AG08395 (cell line): ENCODE results near the gene EBF3.

Experiments used
- DNase-seq: peaks from one replicate; pipeline ENCODE4 v3.0.0; 2012; ENCODE audit warnings: mixed read lengths, low spot score

EBF3 gene

GRCh38 chr10:129836253-129836652, 127.8 kb downstream of the EBF3 start:
- no peak for DNase-seq

- no peak for DNase-seq
Observed at GRCh38 chr10:129833994-129834739, 129.9 kb downstream of the EBF3 start.

- DNase-seq: no peak
Observed at GRCh38 chr10:129833468-129833950, 130.6 kb downstream of the EBF3 start.

DNA sequence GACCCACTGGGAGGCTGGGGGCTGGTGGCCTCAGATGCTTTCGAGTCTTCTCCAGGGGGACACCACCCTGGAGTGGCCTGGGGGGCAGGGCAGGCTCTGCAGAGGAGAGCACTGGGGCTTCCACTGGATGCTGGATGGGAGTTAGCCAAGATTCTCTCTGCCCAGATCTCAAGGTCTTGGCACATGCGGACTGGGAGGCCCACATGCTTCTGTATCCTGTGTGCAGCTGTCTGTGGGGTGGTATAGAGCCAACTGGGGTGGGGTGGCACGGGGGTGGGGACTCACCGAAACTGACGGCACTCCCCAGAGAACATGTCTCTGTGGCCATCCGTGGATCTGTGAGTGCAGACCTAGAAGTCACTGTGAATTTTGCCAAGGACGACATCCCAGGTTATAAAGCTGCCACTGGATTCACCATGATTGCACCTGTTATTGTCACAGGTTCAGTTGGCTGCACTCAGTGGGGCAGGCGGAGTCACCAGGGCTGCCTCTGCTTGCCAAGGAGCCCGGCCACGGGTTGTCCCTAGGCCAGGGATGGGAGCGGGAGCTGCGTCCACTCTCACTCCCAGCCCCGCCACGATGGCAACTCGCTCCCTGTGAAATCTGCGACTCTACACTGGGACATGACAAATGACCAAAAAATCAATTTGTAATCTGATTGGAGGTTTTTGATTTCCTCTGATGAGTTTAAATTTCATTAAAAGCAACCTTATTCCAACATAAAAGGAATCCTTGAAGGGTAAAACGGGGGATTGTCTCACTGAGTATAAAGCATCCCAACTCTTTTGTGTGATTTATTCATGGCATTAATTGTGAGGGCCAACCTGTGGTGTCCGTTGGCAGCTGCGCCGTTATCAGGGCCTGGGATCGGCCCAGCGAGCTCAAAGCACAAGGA, 131.3 kb downstream of the EBF3 start:
- DNase-seq: no peak

GRCh38 chr10:129831150-129831549, 132.9 kb downstream of the EBF3 start:
- no peak for DNase-seq

- no peak for DNase-seq
Observed at GRCh38 chr10:129825826-129826225, 138.2 kb downstream of the EBF3 start.

- no peak for DNase-seq
Observed at GRCh38 chr10:129825221-129825620, 138.9 kb downstream of the EBF3 start.

GRCh38 chr10:129820451-129820850, 143.6 kb downstream of the EBF3 start:
- DNase-seq: no peak

- DNase-seq: no peak
Observed at GRCh38 chr10:129816656-129817045, 147.4 kb downstream of the EBF3 start.

DNA sequence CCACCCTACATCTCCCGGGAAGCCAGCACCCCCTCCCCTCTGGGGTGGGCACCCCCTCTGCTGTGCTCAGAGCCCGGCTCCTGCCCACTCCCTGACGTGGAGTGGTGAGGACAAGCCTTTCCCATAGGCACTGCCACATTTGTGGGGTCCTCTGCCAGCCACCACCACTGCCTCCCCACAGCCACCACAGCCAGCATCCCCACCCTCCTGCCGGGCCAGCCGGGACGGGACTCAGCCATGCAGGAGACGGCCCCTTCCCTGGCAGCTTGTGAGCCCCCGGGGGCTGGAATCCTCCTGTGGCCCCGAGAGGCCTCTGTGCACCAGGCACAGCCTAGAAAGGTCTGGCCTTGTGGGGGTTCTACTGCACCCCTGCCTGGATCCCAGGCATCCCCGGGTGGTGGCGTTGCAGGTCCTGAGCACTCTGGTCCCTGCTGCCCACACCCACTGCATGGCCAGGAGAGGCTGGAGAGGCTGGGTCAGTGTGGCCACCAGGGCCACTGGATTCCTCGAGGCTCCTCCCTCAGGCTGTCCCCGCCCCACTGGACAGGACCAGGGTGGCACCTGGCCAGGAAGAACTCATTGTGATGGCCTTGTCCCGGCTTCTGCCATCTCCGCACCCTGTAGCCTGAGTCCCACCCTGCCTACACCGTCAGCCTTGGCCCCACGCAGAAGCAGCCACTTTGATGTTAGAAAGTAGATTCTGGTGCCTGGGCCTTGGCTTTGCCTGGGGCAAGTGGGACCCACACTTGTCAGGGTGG, 148.0 kb downstream of the EBF3 start:
- no peak for DNase-seq

- DNase-seq: no peak
Observed at GRCh38 chr10:129814681-129815646, 149.1 kb downstream of the EBF3 start.

DNA sequence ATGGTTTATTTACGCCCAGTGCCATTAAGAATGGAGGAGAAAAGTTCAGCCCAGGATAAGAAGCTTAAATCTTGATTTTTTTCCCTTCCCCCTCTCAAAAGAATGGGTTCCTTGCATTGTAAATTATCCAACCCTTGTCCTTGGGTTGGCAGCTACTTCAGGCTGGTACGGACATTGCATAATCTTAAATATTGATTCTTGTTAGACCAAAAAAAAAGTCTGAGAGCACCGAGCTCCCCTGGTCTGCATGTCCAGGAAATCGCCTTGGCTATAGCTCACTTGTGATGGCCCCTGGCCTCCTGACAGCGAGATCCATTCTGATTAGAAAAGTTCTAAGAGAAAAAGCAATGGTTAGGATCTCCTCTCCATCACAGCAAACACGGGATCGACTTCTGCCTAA, 151.7 kb downstream of the EBF3 start:
- no peak for DNase-seq

GRCh38 chr10:129811208-129811607, 152.9 kb downstream of the EBF3 start:
- no peak for DNase-seq

DNA sequence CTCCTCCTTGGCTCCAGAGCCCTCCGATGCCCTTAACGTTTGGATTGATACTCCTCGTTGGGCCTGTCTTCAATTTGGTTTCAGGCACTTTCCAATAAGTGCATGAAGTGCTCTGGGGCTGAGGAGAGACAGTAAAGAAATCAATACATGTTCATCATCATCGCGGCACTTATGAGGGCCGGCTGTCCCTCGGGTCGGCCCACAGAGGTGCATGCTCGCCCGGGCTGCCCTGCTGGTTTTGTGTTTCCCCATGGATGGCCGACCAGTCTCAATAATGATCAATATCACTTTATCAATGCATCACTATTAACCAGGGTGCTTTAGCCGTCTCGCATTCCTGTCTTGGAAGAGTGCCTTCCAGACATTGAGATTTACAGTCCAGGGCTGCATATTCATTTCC, 154.2 kb downstream of the EBF3 start:
- no peak for DNase-seq

- no peak for DNase-seq
Observed at GRCh38 chr10:129809431-129809830, 154.6 kb downstream of the EBF3 start.

GRCh38 chr10:129808092-129808983, 155.7 kb downstream of the EBF3 start:
- DNase-seq: no peak

DNA sequence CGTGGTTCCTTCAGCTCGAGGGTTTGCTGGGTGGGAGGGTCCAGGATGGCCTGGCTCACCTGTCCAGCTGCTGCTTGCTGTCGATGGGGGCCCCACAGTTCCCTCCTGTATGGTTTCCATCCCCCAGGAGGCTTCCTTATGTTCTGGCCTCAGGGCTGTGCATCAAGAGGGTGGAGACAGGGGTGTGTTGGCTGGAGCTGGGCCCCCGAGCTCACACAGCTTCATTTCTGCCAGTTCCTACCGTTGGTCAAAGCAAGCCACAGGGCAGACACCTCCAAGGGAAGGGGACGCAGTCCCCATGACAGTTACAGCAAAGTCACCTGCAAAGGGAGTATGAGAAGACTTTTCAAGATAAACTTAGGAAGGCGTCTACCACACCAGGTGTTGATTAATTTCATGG, 156.9 kb downstream of the EBF3 start:
- no peak for DNase-seq

GRCh38 chr10:129800796-129801340, 163.2 kb downstream of the EBF3 start:
- DNase-seq: no peak

DNA sequence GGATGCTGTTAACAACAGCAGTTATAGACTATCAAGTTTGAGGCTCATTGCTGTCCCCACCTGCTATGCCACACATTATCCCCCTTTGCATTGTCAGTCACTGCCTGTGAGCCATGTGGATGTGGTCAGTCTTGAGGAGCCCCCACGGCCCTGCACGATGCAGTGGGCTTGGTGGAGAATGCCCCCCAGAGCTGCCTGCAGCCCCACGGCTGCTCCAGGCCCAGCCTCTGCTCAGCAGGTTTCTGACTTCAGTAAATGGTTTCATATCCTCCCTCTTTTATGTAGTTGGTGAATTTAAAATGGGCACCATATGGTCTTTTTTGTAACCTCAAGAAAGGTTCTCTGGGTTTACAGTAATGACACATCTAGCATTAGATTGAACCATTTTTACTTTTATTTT, 164.1 kb downstream of the EBF3 start:
- no peak for DNase-seq
